ENCODE results near the gene ACTMAP.

The ACTMAP gene

GRCh38 chr19:40704491-40705361 is 45.6 kb downstream of the ACTMAP start:
- H3K27ac ChIP-seq, result no peak overlapping the region
- no peak for TF ChIP-seq CTCF (conservative IDR thresholded peaks at IDR 0.05)
- TF ChIP-seq ZFX (IDR thresholded peaks at IDR 0.05), result no peak

- H3K27ac ChIP-seq, result no peak overlapping the region
Observed at GRCh38 chr19:40703029-40703755, 47.1 kb downstream of the ACTMAP start.

GRCh38 chr19:40702337-40703012 is 47.8 kb downstream of the ACTMAP start:
- no peak for TF ChIP-seq CTCF (conservative IDR thresholded peaks at IDR 0.05)
- TF ChIP-seq ZFX (IDR thresholded peaks at IDR 0.05), result no peak
- no peak overlapping the region for H3K27ac ChIP-seq

More at GRCh38 chr19:40703029-40703755, 47.1 kb downstream of the ACTMAP start:
- TF ChIP-seq ZFX (IDR thresholded peaks at IDR 0.05), result no peak

- no peak for TF ChIP-seq CTCF (conservative IDR thresholded peaks at IDR 0.05)
- no peak for TF ChIP-seq ZFX (IDR thresholded peaks at IDR 0.05)
- no peak overlapping the region for H3K27ac ChIP-seq
Observed at GRCh38 chr19:40701758-40702157, 48.5 kb downstream of the ACTMAP start.

GRCh38 chr19:40700083-40700482 is 50.2 kb downstream of the ACTMAP start:
- H3K27ac ChIP-seq, result no peak overlapping the region
- TF ChIP-seq CTCF (conservative IDR thresholded peaks at IDR 0.05), result no peak
- TF ChIP-seq ZFX (IDR thresholded peaks at IDR 0.05), result no peak

GRCh38 chr19:40697007-40697406 is 53.3 kb downstream of the ACTMAP start:
- H3K27ac ChIP-seq, result no peak overlapping the region
- TF ChIP-seq ZFX (IDR thresholded peaks at IDR 0.05) (no peak), CTCF (conservative IDR thresholded peaks at IDR 0.05) (no peak)

GRCh38 chr19:40695881-40696280 is 54.4 kb downstream of the ACTMAP start:
- TF ChIP-seq ZFX (IDR thresholded peaks at IDR 0.05) (no peak), CTCF (conservative IDR thresholded peaks at IDR 0.05) (no peak)
- no peak overlapping the region for H3K27ac ChIP-seq
